NCI-H2081 (cell line): Measurements from ENCODE around the gene CRIP1.

Experiments used
- DNase-seq, 2 experiments: peaks; one replicate each; lab custom pipeline; 2025; lab: John Stamatoyannopoulos, UW

The CRIP1 gene

GRCh38 chr14:105480807-105481801, 5.6 kb upstream of the CRIP1 start:
- DNase-seq: peak; percentile 86 to 93

- peak; percentile 99 for DNase-seq
Observed at GRCh38 chr14:105481886-105482457, 4.7 kb upstream of the CRIP1 start.

GRCh38 chr14:105482486-105483110, 4.1 kb upstream of the CRIP1 start:
- DNase-seq: no peak

- no peak for DNase-seq
Observed at GRCh38 chr14:105483300-105484068, 3.2 kb upstream of the CRIP1 start.

GRCh38 chr14:105484069-105484996, 2.4 kb upstream of the CRIP1 start:
- DNase-seq: no peak

GRCh38 chr14:105484997-105485393, 1.7 kb upstream of the CRIP1 start:
- DNase-seq: no peak

GRCh38 chr14:105485739-105486162, 935 bp upstream of the CRIP1 start:
- no peak for DNase-seq

GRCh38 chr14:105486974-105487448, 325 bp downstream of the CRIP1 start:
- no peak for DNase-seq

- no peak for DNase-seq
Observed at GRCh38 chr14:105487449-105487985, 831 bp downstream of the CRIP1 start.

GRCh38 chr14:105487986-105488777, 1.5 kb downstream of the CRIP1 start:
- no peak for DNase-seq

GRCh38 chr14:105488781-105489541, 2.3 kb downstream of the CRIP1 start:
- DNase-seq: no peak

GRCh38 chr14:105489542-105490266, 3.0 kb downstream of the CRIP1 start:
- peak; percentile 87 to 92 for DNase-seq

- no peak for DNase-seq
Observed at GRCh38 chr14:105490267-105490571, 3.5 kb downstream of the CRIP1 start.

- DNase-seq: peak; percentile 100
Observed at GRCh38 chr14:105490572-105491365, 4.1 kb downstream of the CRIP1 start, which contains the start of gene TEDC1. Gene TEDC1, plus strand, starts transcription at chr14:105491246. Its CDS starts 130 bp downstream, at chr14:105491376.

- peak; percentile 51 to 67 for DNase-seq
Observed at GRCh38 chr14:105491366-105491973, 4.8 kb downstream of the CRIP1 start.

- no peak for DNase-seq
Observed at GRCh38 chr14:105492031-105492970, 5.6 kb downstream of the CRIP1 start.
